Measurements from ENCODE around the gene RNU1-3. TPM values are rescaled to one million over a fixed set of nuclear protein-coding genes. Genes with fewer than 3 reads are reported as not detected.
"Not testable (repeated sequence)": the region's sequence is repeated elsewhere in the genome, so short reads cannot be mapped to it uniquely, and the experiment has no call there.

The RNU1-3 gene
- total RNA-seq, 2 donors from 2014 or later, result under 0.01 TPM

- Histone ChIP-seq H3K9me3 (no peaks in the 10 kb centered on the region), H3K4me3 (no peak overlapping the region), H3K27ac (no peak overlapping the region), H3K27me3 (replicated peaks; ENCODE audit: insufficient read depth) (no peaks in the 10 kb centered on the region), H3K36me3 (no peaks in the 10 kb centered on the region), H3K4me1 (ENCODE audit: control insufficient read depth in 1 of 2, low read depth in 2 of 2) (no peaks in the 10 kb centered on the region)
- ATAC-seq (ENCODE audit: insufficient number of reproducible peaks, low FRiP score, low read depth) (no peak), DNase-seq (ENCODE audit: low spot score) (no peak)
- TF ChIP-seq, protein P1, sequence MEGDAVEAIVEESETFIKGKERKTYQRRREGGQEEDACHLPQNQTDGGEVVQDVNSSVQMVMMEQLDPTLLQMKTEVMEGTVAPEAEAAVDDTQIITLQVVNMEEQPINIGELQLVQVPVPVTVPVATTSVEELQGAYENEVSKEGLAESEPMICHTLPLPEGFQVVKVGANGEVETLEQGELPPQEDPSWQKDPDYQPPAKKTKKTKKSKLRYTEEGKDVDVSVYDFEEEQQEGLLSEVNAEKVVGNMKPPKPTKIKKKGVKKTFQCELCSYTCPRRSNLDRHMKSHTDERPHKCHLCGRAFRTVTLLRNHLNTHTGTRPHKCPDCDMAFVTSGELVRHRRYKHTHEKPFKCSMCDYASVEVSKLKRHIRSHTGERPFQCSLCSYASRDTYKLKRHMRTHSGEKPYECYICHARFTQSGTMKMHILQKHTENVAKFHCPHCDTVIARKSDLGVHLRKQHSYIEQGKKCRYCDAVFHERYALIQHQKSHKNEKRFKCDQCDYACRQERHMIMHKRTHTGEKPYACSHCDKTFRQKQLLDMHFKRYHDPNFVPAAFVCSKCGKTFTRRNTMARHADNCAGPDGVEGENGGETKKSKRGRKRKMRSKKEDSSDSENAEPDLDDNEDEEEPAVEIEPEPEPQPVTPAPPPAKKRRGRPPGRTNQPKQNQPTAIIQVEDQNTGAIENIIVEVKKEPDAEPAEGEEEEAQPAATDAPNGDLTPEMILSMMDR (IDR thresholded peaks at IDR 0.05), result no peak
These were observed 11.0 kb upstream of the RNU1-3 start for GRCh38 chr1:16677552-16678431.

GRCh38 chr1:16676661-16677523 is 10.1 kb upstream of the RNU1-3 start:
- H3K4me1 ChIP-seq (ENCODE audit: control insufficient read depth in 1 of 2, low read depth in 2 of 2); H3K27ac ChIP-seq; DNase-seq (ENCODE audit: low spot score); H3K4me3 ChIP-seq; ATAC-seq (ENCODE audit: insufficient number of reproducible peaks, low FRiP score, low read depth); H3K9me3 ChIP-seq; H3K27me3 ChIP-seq (replicated peaks; ENCODE audit: insufficient read depth); H3K36me3 ChIP-seq: not testable (repeated sequence)

GRCh38 chr1:16675118-16675510 is 8.4 kb upstream of the RNU1-3 start:
- ATAC-seq (ENCODE audit: insufficient number of reproducible peaks, low FRiP score, low read depth); H3K36me3 ChIP-seq; H3K27me3 ChIP-seq (replicated peaks; ENCODE audit: insufficient read depth); H3K9me3 ChIP-seq; H3K27ac ChIP-seq; H3K4me1 ChIP-seq (ENCODE audit: control insufficient read depth in 1 of 2, low read depth in 2 of 2); DNase-seq (ENCODE audit: low spot score); H3K4me3 ChIP-seq: not testable (repeated sequence)

DNA sequence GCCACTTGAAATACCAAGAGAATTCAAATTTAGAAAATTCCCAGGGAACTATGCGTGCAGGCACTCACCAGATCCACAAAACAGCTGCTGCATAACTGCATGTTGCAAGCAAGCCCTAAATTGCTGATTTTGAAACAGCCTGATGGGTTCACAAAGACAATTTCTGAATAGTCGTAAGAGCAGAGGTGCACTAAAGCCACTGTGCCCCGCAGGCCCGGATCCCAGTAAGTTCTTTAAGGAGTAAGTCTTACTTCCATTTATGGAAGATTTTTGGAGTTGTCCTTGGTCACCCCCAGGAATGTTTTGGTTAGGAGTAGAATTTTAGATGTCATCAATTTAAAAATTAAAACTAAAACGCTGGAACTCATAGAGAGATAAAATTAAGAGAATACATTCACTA is 7.2 kb upstream of the RNU1-3 start:
- H3K9me3 ChIP-seq; H3K4me3 ChIP-seq; H3K36me3 ChIP-seq; H3K4me1 ChIP-seq (ENCODE audit: control insufficient read depth in 1 of 2, low read depth in 2 of 2); H3K27ac ChIP-seq; DNase-seq (ENCODE audit: low spot score); H3K27me3 ChIP-seq (replicated peaks; ENCODE audit: insufficient read depth); ATAC-seq (ENCODE audit: insufficient number of reproducible peaks, low FRiP score, low read depth): not testable (repeated sequence)

- not testable (repeated sequence) for H3K9me3 ChIP-seq; H3K27ac ChIP-seq; H3K27me3 ChIP-seq (replicated peaks; ENCODE audit: insufficient read depth); H3K36me3 ChIP-seq; H3K4me1 ChIP-seq (ENCODE audit: control insufficient read depth in 1 of 2, low read depth in 2 of 2); DNase-seq (ENCODE audit: low spot score); ATAC-seq (ENCODE audit: insufficient number of reproducible peaks, low FRiP score, low read depth); H3K4me3 ChIP-seq
These were observed 912 bp downstream of the RNU1-3 start for GRCh38 chr1:16665836-16666235.

DNA sequence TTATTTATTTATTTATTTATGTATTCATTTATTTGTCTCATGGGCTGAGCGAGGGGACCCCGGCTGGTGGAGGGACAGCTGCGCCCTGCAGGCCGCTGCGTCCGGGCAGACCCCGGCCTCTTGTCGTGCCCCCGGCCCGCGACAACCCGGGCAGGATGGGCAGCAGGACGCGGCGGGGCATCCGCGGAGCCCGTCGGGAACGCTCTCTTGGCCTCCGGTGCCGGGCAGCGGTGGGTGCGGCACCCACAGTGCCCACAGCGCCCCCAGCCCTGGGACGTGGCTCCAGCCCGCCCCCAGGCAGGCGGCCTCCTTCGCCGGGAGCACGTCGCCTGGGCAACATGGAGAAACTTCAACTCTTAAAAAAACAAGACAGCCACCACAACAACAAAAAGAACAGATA is 8.5 kb downstream of the RNU1-3 start:
- H3K36me3 ChIP-seq; H3K4me3 ChIP-seq; ATAC-seq (ENCODE audit: insufficient number of reproducible peaks, low FRiP score, low read depth); H3K9me3 ChIP-seq; H3K27me3 ChIP-seq (replicated peaks; ENCODE audit: insufficient read depth); H3K27ac ChIP-seq; H3K4me1 ChIP-seq (ENCODE audit: control insufficient read depth in 1 of 2, low read depth in 2 of 2); DNase-seq (ENCODE audit: low spot score): not testable (repeated sequence)

DNA sequence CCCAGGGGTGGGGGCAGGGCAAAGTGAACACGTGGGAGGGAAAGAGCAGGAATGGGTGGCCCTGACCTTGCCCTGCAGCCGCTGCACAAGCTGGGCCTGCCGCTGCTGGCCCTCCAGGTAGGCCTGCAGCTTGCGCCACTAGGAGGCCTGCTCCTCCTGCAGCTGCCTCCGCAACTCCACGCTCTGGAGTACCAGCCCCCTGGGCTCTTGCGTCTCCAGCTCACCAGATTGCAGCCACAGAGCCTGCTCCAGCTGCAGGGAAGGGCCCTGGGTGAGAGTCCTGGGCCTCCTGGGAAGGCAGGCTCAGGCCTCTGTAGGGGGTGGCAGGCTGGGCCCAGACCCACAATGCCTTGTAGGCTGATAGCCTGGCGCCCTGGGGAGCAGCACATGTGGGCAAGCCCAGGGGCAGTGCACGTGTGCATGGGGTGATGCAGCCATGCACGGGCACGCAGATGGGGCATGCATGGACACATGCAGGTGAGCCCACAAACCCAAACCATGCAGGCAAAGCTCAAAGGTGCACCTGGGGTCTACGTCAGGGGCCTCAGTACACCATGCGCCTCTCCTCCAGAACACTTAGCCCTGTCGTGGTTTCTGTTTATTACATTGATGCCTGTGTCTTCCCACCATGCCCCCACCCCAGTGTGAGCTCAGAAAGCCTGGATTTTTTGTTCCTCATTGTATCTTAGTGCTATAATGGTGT is 9.6 kb downstream of the RNU1-3 start:
- not testable (repeated sequence) for H3K4me1 ChIP-seq (ENCODE audit: control insufficient read depth in 1 of 2, low read depth in 2 of 2); H3K4me3 ChIP-seq; DNase-seq (ENCODE audit: low spot score); H3K27ac ChIP-seq; H3K9me3 ChIP-seq; ATAC-seq (ENCODE audit: insufficient number of reproducible peaks, low FRiP score, low read depth); H3K36me3 ChIP-seq; H3K27me3 ChIP-seq (replicated peaks; ENCODE audit: insufficient read depth)

GRCh38 chr1:16656574-16656973 is 10.2 kb downstream of the RNU1-3 start:
- not testable (repeated sequence) for H3K27me3 ChIP-seq (replicated peaks; ENCODE audit: insufficient read depth); H3K27ac ChIP-seq; DNase-seq (ENCODE audit: low spot score); ATAC-seq (ENCODE audit: insufficient number of reproducible peaks, low FRiP score, low read depth); H3K36me3 ChIP-seq; H3K4me1 ChIP-seq (ENCODE audit: control insufficient read depth in 1 of 2, low read depth in 2 of 2); H3K9me3 ChIP-seq; H3K4me3 ChIP-seq

DNA sequence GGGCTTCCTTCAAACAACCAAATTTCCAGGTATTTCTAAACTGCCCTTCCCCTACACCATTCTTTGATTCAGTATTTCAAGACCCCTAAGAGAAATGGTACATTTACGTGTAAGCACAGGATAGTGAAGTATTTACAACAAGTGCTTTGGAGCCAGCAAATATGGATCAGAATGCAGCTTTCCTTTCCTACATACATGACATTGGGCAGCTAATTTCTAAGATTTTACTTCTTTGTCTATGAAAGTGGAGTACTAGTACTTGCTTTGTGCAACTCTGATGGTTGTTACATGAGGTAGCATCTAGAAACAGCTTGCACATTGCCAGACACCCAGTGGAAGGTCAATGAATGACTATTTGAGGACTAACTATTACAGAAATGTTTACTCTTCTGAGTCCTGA is 15.2 kb downstream of the RNU1-3 start:
- not testable (repeated sequence) for H3K36me3 ChIP-seq; DNase-seq (ENCODE audit: low spot score); H3K27ac ChIP-seq; H3K4me1 ChIP-seq (ENCODE audit: control insufficient read depth in 1 of 2, low read depth in 2 of 2); ATAC-seq (ENCODE audit: insufficient number of reproducible peaks, low FRiP score, low read depth); H3K9me3 ChIP-seq; H3K4me3 ChIP-seq; H3K27me3 ChIP-seq (replicated peaks; ENCODE audit: insufficient read depth)

- H3K4me1 ChIP-seq (ENCODE audit: control insufficient read depth in 1 of 2, low read depth in 2 of 2); H3K4me3 ChIP-seq; ATAC-seq (ENCODE audit: insufficient number of reproducible peaks, low FRiP score, low read depth); H3K27ac ChIP-seq; H3K27me3 ChIP-seq (replicated peaks; ENCODE audit: insufficient read depth); H3K36me3 ChIP-seq; H3K9me3 ChIP-seq; DNase-seq (ENCODE audit: low spot score): not testable (repeated sequence)
These were observed 16.8 kb downstream of the RNU1-3 start for GRCh38 chr1:16649960-16650359.

DNA sequence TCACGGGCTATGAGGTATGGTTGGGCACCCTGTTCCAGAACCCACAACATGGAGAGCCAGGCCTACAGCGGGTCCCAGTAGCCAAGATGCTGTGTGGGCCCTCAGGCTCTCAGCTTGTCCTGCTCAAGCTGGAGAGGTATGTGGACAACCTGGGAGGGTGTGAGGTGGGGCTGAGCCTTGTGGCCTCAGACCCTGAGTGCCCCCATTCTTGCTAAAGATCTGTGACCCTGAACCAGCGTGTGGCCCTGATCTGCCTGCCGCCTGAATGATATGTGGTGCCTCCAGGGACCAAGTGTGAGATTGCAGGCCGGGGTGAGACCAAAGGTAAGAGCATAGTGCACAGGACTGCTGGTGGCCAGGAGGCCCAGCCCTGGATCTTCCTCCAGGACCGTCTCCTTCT is 17.4 kb downstream of the RNU1-3 start:
- H3K27me3 ChIP-seq (replicated peaks; ENCODE audit: insufficient read depth); H3K4me1 ChIP-seq (ENCODE audit: control insufficient read depth in 1 of 2, low read depth in 2 of 2); H3K27ac ChIP-seq; H3K4me3 ChIP-seq; H3K9me3 ChIP-seq; DNase-seq (ENCODE audit: low spot score); ATAC-seq (ENCODE audit: insufficient number of reproducible peaks, low FRiP score, low read depth); H3K36me3 ChIP-seq: not testable (repeated sequence)

All from thoracic aorta (tissue), 2 donors.